Gastrocnemius medialis (tissue), 4 donors: Measurements from ENCODE around the gene WDFY4.

Experiments
- POLR2A ChIP-seq, 2 donors: fragments of 450-650 bp; IDR thresholded peaks; one replicate each; pipeline ENCODE4 v1.6.1; 2017; ENCODE audit warnings: antibody characterized with exemption in 2 of 2, mild to moderate bottlenecking in 2 of 2, moderate library complexity in 2 of 2
- TF ChIP-seq, protein P1 (sequence below), 5 experiments: fragments of 450-650 bp in 3 of 5; fragments of 200-600 bp in 2 of 5; sonication (generic) in 2 of 5; IDR thresholded peaks in 4 of 5; conservative IDR thresholded peaks in 1 of 5; 1 replicate in 4 of 5; 2 replicates in 1 of 5; pipeline ENCODE4 v1.5.1; 2016 to 2019; ENCODE audit warnings: antibody characterized with exemption in 5 of 5, mild to moderate bottlenecking in 3 of 5, moderate library complexity in 3 of 5

GRCh38 chr10:48681740-48682139 is 2.9 kb upstream of the WDFY4 start:
- TF ChIP-seq, protein P1, sequence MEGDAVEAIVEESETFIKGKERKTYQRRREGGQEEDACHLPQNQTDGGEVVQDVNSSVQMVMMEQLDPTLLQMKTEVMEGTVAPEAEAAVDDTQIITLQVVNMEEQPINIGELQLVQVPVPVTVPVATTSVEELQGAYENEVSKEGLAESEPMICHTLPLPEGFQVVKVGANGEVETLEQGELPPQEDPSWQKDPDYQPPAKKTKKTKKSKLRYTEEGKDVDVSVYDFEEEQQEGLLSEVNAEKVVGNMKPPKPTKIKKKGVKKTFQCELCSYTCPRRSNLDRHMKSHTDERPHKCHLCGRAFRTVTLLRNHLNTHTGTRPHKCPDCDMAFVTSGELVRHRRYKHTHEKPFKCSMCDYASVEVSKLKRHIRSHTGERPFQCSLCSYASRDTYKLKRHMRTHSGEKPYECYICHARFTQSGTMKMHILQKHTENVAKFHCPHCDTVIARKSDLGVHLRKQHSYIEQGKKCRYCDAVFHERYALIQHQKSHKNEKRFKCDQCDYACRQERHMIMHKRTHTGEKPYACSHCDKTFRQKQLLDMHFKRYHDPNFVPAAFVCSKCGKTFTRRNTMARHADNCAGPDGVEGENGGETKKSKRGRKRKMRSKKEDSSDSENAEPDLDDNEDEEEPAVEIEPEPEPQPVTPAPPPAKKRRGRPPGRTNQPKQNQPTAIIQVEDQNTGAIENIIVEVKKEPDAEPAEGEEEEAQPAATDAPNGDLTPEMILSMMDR (IDR thresholded peaks at IDR 0.05 in 4 of 5, conservative IDR thresholded peaks at IDR 0.05 in 1 of 5), result no peak
- no peak for TF ChIP-seq POLR2A (IDR thresholded peaks at IDR 0.05)
